K562 (cell line): Measurements from ENCODE around the gene WBP2NL. TPM values are rescaled to one million over a fixed set of nuclear protein-coding genes. Genes with fewer than 3 reads are reported as not detected.
A peak's percentile ranks its signal among the peaks of the same experiment; 100 is the strongest.
"Not testable (repeated sequence)": the region's sequence is repeated elsewhere in the genome, so short reads cannot be mapped to it uniquely, and the experiment has no call there.

ENCODE experiments used
- ATAC-seq: fragments of 200-7000 bp; cut with Tn5 transposase; 3 replicates; pipeline ENCODE4 v1.9.1; 2020; ENCODE audit warnings: moderate library complexity
- BruUV-seq: library from RNA; stranded (reverse); fragments of 400-500 nt; replicated peaks from 2 replicates; lab custom pipeline; 2021; lab: Mats Ljungman, UMichigan
- CTCF ChIA-PET: fragments of 300-600 bp; formaldehyde crosslinking; extraction: SDS; loops from one replicate; lab custom pipeline; 2021; ENCODE audit warnings: low intra/inter-chr PET ratio; lab: Yijun Ruan, JAX
- POLR2A ChIA-PET: fragments of 300-600, 350-650 bp; sonication (Branson Sonifier 250); formaldehyde crosslinking; extraction: SDS; loops from one replicate; lab custom pipeline; 2021; ENCODE audit warnings: antibody characterized with exemption, inconsistent platforms; lab: Yijun Ruan, JAX
- DNase-seq, 4 experiments: peaks; one replicate each; pipeline versions ENCODE4 v3.0.0 to v3.0.0-alpha.2; 2011 to 2018; ENCODE audit warnings: low spot score in 3 of 4, mixed read lengths in 3 of 4; ENCODE audit errors: extremely low read depth in 1 of 4
- FAIRE-seq: peaks from 2 replicates; lab custom pipeline; 2011; peaks lifted over from hg19 to GRCh38; lab: Jason Lieb, UNC
- H2AFZ ChIP-seq: 2 replicates; pipeline ENCODE4 v1.6.0; 2011; ENCODE audit warnings: low read depth, low read length, control low read depth, inconsistent platforms
- H3K27ac ChIP-seq: fragments of 200-600 bp; 3 replicates; pipeline ENCODE4 v1.8.0; 2011; ENCODE audit warnings: low read depth, mild to moderate bottlenecking, control low read depth, inconsistent platforms, low read length, moderate library complexity, mixed read lengths; ENCODE audit errors: extremely low read depth
- H3K27me3 ChIP-seq, 2 experiments: fragments of 300-600 bp in 1 of 2; 2 replicates in 1 of 2; 3 replicates in 1 of 2; pipeline versions ENCODE4 v1.6.0 to v1.8.0; 2011; ENCODE audit warnings: inconsistent platforms in 2 of 2, low read length in 2 of 2, mild to moderate bottlenecking in 1 of 2, mixed read lengths in 1 of 2, moderate library complexity in 1 of 2; ENCODE audit not compliant: control insufficient read depth in 2 of 2, insufficient read depth in 2 of 2
- H3K36me3 ChIP-seq: fragments of 300-600 bp; 3 replicates; pipeline ENCODE4 v1.8.0; 2011; ENCODE audit warnings: mild to moderate bottlenecking, low read length, inconsistent platforms; ENCODE audit not compliant: control insufficient read depth, insufficient read depth
- H3K4me1 ChIP-seq, 2 experiments: fragments of 200-600 bp in 1 of 2; replicated peaks in 1 of 2; 2 replicates in 1 of 2; 3 replicates in 1 of 2; pipeline versions ENCODE4 v1.5.1 to v1.8.0; 2011; ENCODE audit warnings: inconsistent platforms in 2 of 2, low read length in 2 of 2, mild to moderate bottlenecking in 1 of 2, mixed read lengths in 1 of 2, moderate library complexity in 1 of 2; ENCODE audit not compliant: control insufficient read depth in 2 of 2, insufficient read depth in 2 of 2
- H3K4me2 ChIP-seq: 2 replicates; pipeline ENCODE4 v1.6.1; 2011; ENCODE audit warnings: low read length, control low read depth, inconsistent platforms, mixed read lengths; ENCODE audit not compliant: insufficient read depth
- H3K4me3 ChIP-seq: fragments of 200-600 bp; sonication (generic), shearing (Covaris generic); 2 replicates; pipeline ENCODE4 v1.5.1; 2016; ENCODE audit warnings: control low read depth, inconsistent platforms
- H3K79me2 ChIP-seq: fragments of 200-600 bp; 3 replicates; pipeline ENCODE4 v1.8.0; 2011; ENCODE audit warnings: low read length, inconsistent platforms; ENCODE audit not compliant: control insufficient read depth, insufficient read depth
- H3K9ac ChIP-seq, 2 experiments: 2 replicates each; pipeline versions ENCODE4 v1.6.0 to v1.6.1; 2011; ENCODE audit warnings: low read depth in 2 of 2, low read length in 2 of 2, control low read depth in 1 of 2, inconsistent platforms in 1 of 2, mild to moderate bottlenecking in 1 of 2, mixed read lengths in 1 of 2; ENCODE audit not compliant: insufficient read depth in 1 of 2
- H3K9me1 ChIP-seq: one replicate; pipeline ENCODE4 v1.6.0; 2011; ENCODE audit warnings: inconsistent platforms, mild to moderate bottlenecking, low read length, moderate library complexity; ENCODE audit not compliant: control insufficient read depth, insufficient read depth
- H3K9me3 ChIP-seq: replicated peaks from 2 replicates; pipeline ENCODE4 v1.5.1; 2011; ENCODE audit warnings: low read depth, low read length, inconsistent platforms; ENCODE audit not compliant: control insufficient read depth, insufficient read depth
- H4K20me1 ChIP-seq: replicated peaks from 2 replicates; pipeline ENCODE4 v1.6.1; 2011; ENCODE audit warnings: low read length, inconsistent platforms, mixed read lengths; ENCODE audit not compliant: control insufficient read depth, insufficient read depth
- ARID1B ChIP-seq: fragments of 450-650 bp; IDR thresholded peaks from 2 replicates; pipeline ENCODE4 v1.6.1; 2016; ENCODE audit warnings: antibody characterized with exemption, mild to moderate bottlenecking, inconsistent platforms
- IRF2 ChIP-seq: sonication (generic); formaldehyde crosslinking; IDR thresholded peaks from 2 replicates; pipeline ENCODE4 v1.8.1; 2022; ENCODE audit warnings: mild to moderate bottlenecking, missing genetic modification reagents
- RB1 ChIP-seq: fragments of 450-650 bp; IDR thresholded peaks from 2 replicates; pipeline ENCODE4 v1.6.1; 2017; ENCODE audit warnings: low read depth, mild to moderate bottlenecking
- WGBS: fragments of 100-300 bp; shearing (Covaris generic); methylation state at CpG from one replicate; pipeline ENCODE4 v1.1.6; 2016; ENCODE audit warnings: low coverage, mixed read lengths; ENCODE audit not compliant: insufficient coverage; ENCODE audit errors: missing lambda C conversion rate; 5-methylcytosine and 5-hydroxymethylcytosine counted together
- in situ Hi-C: fragments of 300-500 bp; cut with MboI; formaldehyde crosslinking; loops from 4 replicates; pipeline ENCODE4 v1.15.0; 2018; ENCODE audit warnings: inconsistent platforms, mixed read lengths
- intact Hi-C: fragments of 100-400 bp; cut with micrococcal nuclease; formaldehyde crosslinking; loops from 2 replicates; pipeline ENCODE4 v1.14.2; 2022
- polyA plus RNA-seq, 8 experiments: library from polyadenylated mRNA; depleted of rRNA in 4 of 8; stranded (reverse) in 5 of 8; unstranded in 3 of 8; fragments of >200 nt; fragmentation: Nextera tagmentation in 2 of 8; fragmentation: Illumina TruSeq in 1 of 8; extraction: Ambion mirVana in 2 of 8; extraction: Trizol in 1 of 8; gene quantifications; 2 replicates each; pipeline versions ENCODE4 v1.2.1 to v1.2.3, GENCODE V29; 2011 to 2014; ENCODE audit warnings: inconsistent platforms in 1 of 8, missing spikeins in 1 of 8
- total RNA-seq, 7 experiments: library from RNA; depleted of rRNA in 6 of 7; stranded (reverse); fragments of >200 nt in 6 of 7; fragmentation: Illumina TruSeq in 2 of 7; extraction: Trizol in 2 of 7; gene quantifications; 2 replicates each; pipeline versions ENCODE4 v1.2.1 to v1.2.3, GENCODE V29; 2011 to 2021; ENCODE audit warnings: low replicate concordance in 1 of 7
- TF ChIP-seq, protein P1 (sequence below): fragments of 450-650 bp; IDR thresholded peaks from 2 replicates; pipeline ENCODE4 v1.6.1; 2016; ENCODE audit warnings: mild to moderate bottlenecking, moderate library complexity

The WBP2NL gene
- total and polyA plus RNA-seq, 9 of the 15 experiments (the other 6 are each of a cell fraction or from before 2014, with no cell fraction given), result not detected

- no peak for TF ChIP-seq IRF2
- no peak for TF ChIP-seq ARID1B
- TF ChIP-seq, protein P1, sequence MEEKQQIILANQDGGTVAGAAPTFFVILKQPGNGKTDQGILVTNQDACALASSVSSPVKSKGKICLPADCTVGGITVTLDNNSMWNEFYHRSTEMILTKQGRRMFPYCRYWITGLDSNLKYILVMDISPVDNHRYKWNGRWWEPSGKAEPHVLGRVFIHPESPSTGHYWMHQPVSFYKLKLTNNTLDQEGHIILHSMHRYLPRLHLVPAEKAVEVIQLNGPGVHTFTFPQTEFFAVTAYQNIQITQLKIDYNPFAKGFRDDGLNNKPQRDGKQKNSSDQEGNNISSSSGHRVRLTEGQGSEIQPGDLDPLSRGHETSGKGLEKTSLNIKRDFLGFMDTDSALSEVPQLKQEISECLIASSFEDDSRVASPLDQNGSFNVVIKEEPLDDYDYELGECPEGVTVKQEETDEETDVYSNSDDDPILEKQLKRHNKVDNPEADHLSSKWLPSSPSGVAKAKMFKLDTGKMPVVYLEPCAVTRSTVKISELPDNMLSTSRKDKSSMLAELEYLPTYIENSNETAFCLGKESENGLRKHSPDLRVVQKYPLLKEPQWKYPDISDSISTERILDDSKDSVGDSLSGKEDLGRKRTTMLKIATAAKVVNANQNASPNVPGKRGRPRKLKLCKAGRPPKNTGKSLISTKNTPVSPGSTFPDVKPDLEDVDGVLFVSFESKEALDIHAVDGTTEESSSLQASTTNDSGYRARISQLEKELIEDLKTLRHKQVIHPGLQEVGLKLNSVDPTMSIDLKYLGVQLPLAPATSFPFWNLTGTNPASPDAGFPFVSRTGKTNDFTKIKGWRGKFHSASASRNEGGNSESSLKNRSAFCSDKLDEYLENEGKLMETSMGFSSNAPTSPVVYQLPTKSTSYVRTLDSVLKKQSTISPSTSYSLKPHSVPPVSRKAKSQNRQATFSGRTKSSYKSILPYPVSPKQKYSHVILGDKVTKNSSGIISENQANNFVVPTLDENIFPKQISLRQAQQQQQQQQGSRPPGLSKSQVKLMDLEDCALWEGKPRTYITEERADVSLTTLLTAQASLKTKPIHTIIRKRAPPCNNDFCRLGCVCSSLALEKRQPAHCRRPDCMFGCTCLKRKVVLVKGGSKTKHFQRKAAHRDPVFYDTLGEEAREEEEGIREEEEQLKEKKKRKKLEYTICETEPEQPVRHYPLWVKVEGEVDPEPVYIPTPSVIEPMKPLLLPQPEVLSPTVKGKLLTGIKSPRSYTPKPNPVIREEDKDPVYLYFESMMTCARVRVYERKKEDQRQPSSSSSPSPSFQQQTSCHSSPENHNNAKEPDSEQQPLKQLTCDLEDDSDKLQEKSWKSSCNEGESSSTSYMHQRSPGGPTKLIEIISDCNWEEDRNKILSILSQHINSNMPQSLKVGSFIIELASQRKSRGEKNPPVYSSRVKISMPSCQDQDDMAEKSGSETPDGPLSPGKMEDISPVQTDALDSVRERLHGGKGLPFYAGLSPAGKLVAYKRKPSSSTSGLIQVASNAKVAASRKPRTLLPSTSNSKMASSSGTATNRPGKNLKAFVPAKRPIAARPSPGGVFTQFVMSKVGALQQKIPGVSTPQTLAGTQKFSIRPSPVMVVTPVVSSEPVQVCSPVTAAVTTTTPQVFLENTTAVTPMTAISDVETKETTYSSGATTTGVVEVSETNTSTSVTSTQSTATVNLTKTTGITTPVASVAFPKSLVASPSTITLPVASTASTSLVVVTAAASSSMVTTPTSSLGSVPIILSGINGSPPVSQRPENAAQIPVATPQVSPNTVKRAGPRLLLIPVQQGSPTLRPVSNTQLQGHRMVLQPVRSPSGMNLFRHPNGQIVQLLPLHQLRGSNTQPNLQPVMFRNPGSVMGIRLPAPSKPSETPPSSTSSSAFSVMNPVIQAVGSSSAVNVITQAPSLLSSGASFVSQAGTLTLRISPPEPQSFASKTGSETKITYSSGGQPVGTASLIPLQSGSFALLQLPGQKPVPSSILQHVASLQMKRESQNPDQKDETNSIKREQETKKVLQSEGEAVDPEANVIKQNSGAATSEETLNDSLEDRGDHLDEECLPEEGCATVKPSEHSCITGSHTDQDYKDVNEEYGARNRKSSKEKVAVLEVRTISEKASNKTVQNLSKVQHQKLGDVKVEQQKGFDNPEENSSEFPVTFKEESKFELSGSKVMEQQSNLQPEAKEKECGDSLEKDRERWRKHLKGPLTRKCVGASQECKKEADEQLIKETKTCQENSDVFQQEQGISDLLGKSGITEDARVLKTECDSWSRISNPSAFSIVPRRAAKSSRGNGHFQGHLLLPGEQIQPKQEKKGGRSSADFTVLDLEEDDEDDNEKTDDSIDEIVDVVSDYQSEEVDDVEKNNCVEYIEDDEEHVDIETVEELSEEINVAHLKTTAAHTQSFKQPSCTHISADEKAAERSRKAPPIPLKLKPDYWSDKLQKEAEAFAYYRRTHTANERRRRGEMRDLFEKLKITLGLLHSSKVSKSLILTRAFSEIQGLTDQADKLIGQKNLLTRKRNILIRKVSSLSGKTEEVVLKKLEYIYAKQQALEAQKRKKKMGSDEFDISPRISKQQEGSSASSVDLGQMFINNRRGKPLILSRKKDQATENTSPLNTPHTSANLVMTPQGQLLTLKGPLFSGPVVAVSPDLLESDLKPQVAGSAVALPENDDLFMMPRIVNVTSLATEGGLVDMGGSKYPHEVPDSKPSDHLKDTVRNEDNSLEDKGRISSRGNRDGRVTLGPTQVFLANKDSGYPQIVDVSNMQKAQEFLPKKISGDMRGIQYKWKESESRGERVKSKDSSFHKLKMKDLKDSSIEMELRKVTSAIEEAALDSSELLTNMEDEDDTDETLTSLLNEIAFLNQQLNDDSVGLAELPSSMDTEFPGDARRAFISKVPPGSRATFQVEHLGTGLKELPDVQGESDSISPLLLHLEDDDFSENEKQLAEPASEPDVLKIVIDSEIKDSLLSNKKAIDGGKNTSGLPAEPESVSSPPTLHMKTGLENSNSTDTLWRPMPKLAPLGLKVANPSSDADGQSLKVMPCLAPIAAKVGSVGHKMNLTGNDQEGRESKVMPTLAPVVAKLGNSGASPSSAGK, result peak; percentile 96
- TF ChIP-seq RB1, result 0 out of 2 replicates have a peak, but pooled peaks have one; percentile 5
Measured at GRCh38 chr22:42070517-42071422, 72.2 kb downstream of the WBP2NL start, which contains the start of gene NAGA (continued).

GRCh38 chr22:42071508-42071907, 72.9 kb downstream of the WBP2NL start:
- H4K20me1 ChIP-seq, FAIRE-seq, in situ Hi-C loops, POLR2A ChIA-PET, H3K9me1 ChIP-seq, BruUV-seq, CTCF ChIA-PET, DNase-seq, ATAC-seq, H3K27me3 ChIP-seq, H3K9me3 ChIP-seq: not testable (repeated sequence)
- 22% methylated on average over 5 of the region's 7 CpGs for WGBS
- Histone ChIP-seq H3K9ac (peak overlapping the region; percentile 66 to 81; a peak in 3 of 4 replicates), H3K4me3 (peak overlapping the region; percentile 54), H3K27ac (peak overlapping the region; percentile 84; the same call in 2 of the 3 replicates), H3K4me1 (peaks cover 19 to 42% of the 10 kb centered on the region in 2 experiments; a peak in 4 of 5 replicates), H3K36me3 (peaks cover 21% of the 10 kb centered on the region; the same call in 1 of the 3 replicates), H3K4me2 (peak overlapping the region; percentile 97), H2AFZ (peak overlapping the region; percentile 91; the same call in 1 of the 2 replicates), H3K79me2 (peaks cover 21% of the 10 kb centered on the region)
- intact Hi-C loops, result loop anchor here (10.0 kb wide), 1 partner anchor 107 kb away; the partner anchor contains the start of gene SEPTIN3
